Epithelial cell of esophagus (primary cell): Measurements from ENCODE around the gene LMBRD1.

Experiments
- DNase-seq: peaks from one replicate; pipeline ENCODE4 v3.0.0; 2010; ENCODE audit warnings: low read depth
- H3K4me3 ChIP-seq: 2 replicates; pipeline ENCODE4 v1.5.1; 2011; ENCODE audit warnings: mild to moderate bottlenecking, low read length, control low read depth
- CTCF ChIP-seq: IDR thresholded peaks from 2 replicates; pipeline ENCODE4 v1.5.1; 2011; ENCODE audit warnings: low read depth, mild to moderate bottlenecking, low read length, control low read depth, inconsistent platforms; ENCODE audit not compliant: insufficient read depth; ENCODE audit errors: missing control alignments

Gene LMBRD1

GRCh38 chr6:69817358-69817757 is 20.5 kb upstream of the LMBRD1 start:
- no peak for DNase-seq
- TF ChIP-seq CTCF, result no peak
- no peak overlapping the region for H3K4me3 ChIP-seq

- no peak overlapping the region for H3K4me3 ChIP-seq
- DNase-seq, result no peak
- TF ChIP-seq CTCF, result no peak
Observed at GRCh38 chr6:69816569-69816968, 19.8 kb upstream of the LMBRD1 start.

- no peak for TF ChIP-seq CTCF
- no peak overlapping the region for H3K4me3 ChIP-seq
- no peak for DNase-seq
Observed at GRCh38 chr6:69816026-69816425, 19.2 kb upstream of the LMBRD1 start.

GRCh38 chr6:69813508-69813907 is 16.7 kb upstream of the LMBRD1 start:
- no peak for DNase-seq
- no peak for TF ChIP-seq CTCF
- no peak overlapping the region for H3K4me3 ChIP-seq

GRCh38 chr6:69812746-69813427 is 16.1 kb upstream of the LMBRD1 start:
- H3K4me3 ChIP-seq, result no peak overlapping the region

GRCh38 chr6:69802995-69803394 is 6.2 kb upstream of the LMBRD1 start:
- DNase-seq, result no peak
- H3K4me3 ChIP-seq, result no peak overlapping the region
- TF ChIP-seq CTCF, result no peak

More at GRCh38 chr6:69812746-69813427, 16.1 kb upstream of the LMBRD1 start:
- no peak for TF ChIP-seq CTCF
- peak; percentile 41 for DNase-seq

- no peak overlapping the region for H3K4me3 ChIP-seq
- no peak for TF ChIP-seq CTCF
- no peak for DNase-seq
Observed at GRCh38 chr6:69801711-69802110, 4.9 kb upstream of the LMBRD1 start.
